Activated CD8-positive, alpha-beta memory T cell treated with anti-CD3 and anti-CD28 coated beads, Interleukin-2, amount 10 ng/mL, durations not matched to agents 7 days and 5 days (primary cell): Measurements from ENCODE around the gene TMEM30A. TPM values are rescaled to one million over a fixed set of nuclear protein-coding genes. Genes with fewer than 3 reads are reported as not detected.

ENCODE experiments used
- ATAC-seq: fragments of 150-1000 bp; cut with Tn5 transposase; one replicate; pipeline ENCODE4 v1.10.0; 2021; ENCODE audit warnings: moderate library complexity
- CTCF ChIA-PET: fragments of 350-600 bp; sonication (Branson Sonifier 250); formaldehyde crosslinking; loops from one replicate; lab custom pipeline; 2021; ENCODE audit warnings: antibody characterized with exemption; lab: Charles Lee
- DNase-seq: peaks from one replicate; pipeline ENCODE4 v3.0.0-alpha.2; 2020
- H3K27ac Mint-ChIP-seq: one replicate; pipeline ENCODE4 v1.8.0; 2021; ENCODE audit warnings: mild to moderate bottlenecking, mixed read lengths
- H3K27me3 Mint-ChIP-seq: one replicate; pipeline ENCODE4 v1.8.0; 2021; ENCODE audit warnings: mixed read lengths
- H3K36me3 Mint-ChIP-seq: one replicate; pipeline ENCODE4 v1.8.0; 2021; ENCODE audit warnings: mild to moderate bottlenecking, mixed read lengths
- H3K4me1 Mint-ChIP-seq: one replicate; pipeline ENCODE4 v1.8.0; 2021; ENCODE audit warnings: mixed read lengths
- H3K4me3 Mint-ChIP-seq: one replicate; pipeline ENCODE4 v1.8.0; 2021; ENCODE audit warnings: mild to moderate bottlenecking, moderate library complexity, mixed read lengths
- H3K9me3 Mint-ChIP-seq: one replicate; pipeline ENCODE4 v1.8.0; 2022; ENCODE audit warnings: low read depth, mixed read lengths
- total RNA-seq, 2 experiments: library from RNA; stranded (reverse); gene quantifications; one replicate each; pipeline ENCODE4 v1.2.3, GENCODE V29; 2021

The TMEM30A gene
- total RNA-seq, 2 experiments from 2014 or later: 39.9 to 54.4 TPM

GRCh38 chr6:75305573-75305972 is 21.0 kb upstream of the TMEM30A start:
- Mint-ChIP-seq H3K27ac (no peak overlapping the region), H3K27me3 (peaks cover 13% of the 10 kb centered on the region), H3K36me3 (peaks cover 1% of the 10 kb centered on the region), H3K9me3 (no peaks in the 10 kb centered on the region), H3K4me3 (no peak overlapping the region), H3K4me1 (peaks cover 3% of the 10 kb centered on the region)
- CTCF ChIA-PET: interaction anchor here (0.9 to 1.1 kb wide), 3 partner anchors 8 to 39 kb away, joined by 3 read pairs; no protein-coding TSS in a partner anchor
- ATAC-seq (no peak), DNase-seq (no peak)

GRCh38 chr6:75302280-75302679 is 17.7 kb upstream of the TMEM30A start:
- CTCF ChIA-PET: interaction anchor here (0.7 kb wide), 1 partner anchor 23 kb away, joined by 4 read pairs; no protein-coding TSS in a partner anchor
- peaks cover 1% of the 10 kb centered on the region for H3K36me3 Mint-ChIP-seq
- ATAC-seq (no peak), DNase-seq (no peak)
- H3K4me1 Mint-ChIP-seq: peaks cover 3% of the 10 kb centered on the region
- no peak overlapping the region for H3K27ac Mint-ChIP-seq
- peaks cover 11% of the 10 kb centered on the region for H3K27me3 Mint-ChIP-seq
- H3K4me3 Mint-ChIP-seq: no peak overlapping the region
- no peaks in the 10 kb centered on the region for H3K9me3 Mint-ChIP-seq

- Mint-ChIP-seq H3K36me3 (peaks cover 1% of the 10 kb centered on the region), H3K4me1 (peaks cover 3% of the 10 kb centered on the region), H3K4me3 (no peak overlapping the region), H3K27ac (no peak overlapping the region), H3K27me3 (peaks cover 10% of the 10 kb centered on the region), H3K9me3 (no peaks in the 10 kb centered on the region)
- CTCF ChIA-PET: interaction anchor here (1.5 to 1.9 kb wide), 2 partner anchors 13 to 34 kb away, joined by 4 to 6 read pairs; no protein-coding TSS in a partner anchor
- DNase-seq: no peak
- no peak for ATAC-seq
Measured at GRCh38 chr6:75301537-75301936, 16.9 kb upstream of the TMEM30A start.

GRCh38 chr6:75301088-75301487 is 16.5 kb upstream of the TMEM30A start:
- H3K4me3 Mint-ChIP-seq: no peak overlapping the region
- no peaks in the 10 kb centered on the region for H3K9me3 Mint-ChIP-seq
- ATAC-seq (no peak), DNase-seq (no peak)
- peaks cover 6% of the 10 kb centered on the region for H3K27me3 Mint-ChIP-seq
- H3K36me3 Mint-ChIP-seq: peaks cover under 1% of the 10 kb centered on the region
- H3K4me1 Mint-ChIP-seq: peaks cover under 1% of the 10 kb centered on the region
- CTCF ChIA-PET: interaction anchor here (1.5 to 1.9 kb wide), 2 partner anchors 14 to 34 kb away, joined by 4 to 6 read pairs; no protein-coding TSS in a partner anchor
- H3K27ac Mint-ChIP-seq: no peak overlapping the region

GRCh38 chr6:75300531-75300855 is 15.9 kb upstream of the TMEM30A start:
- DNase-seq (no peak), ATAC-seq (no peak)
- Mint-ChIP-seq H3K4me3 (no peak overlapping the region), H3K27me3 (peaks cover 2% of the 10 kb centered on the region), H3K9me3 (no peaks in the 10 kb centered on the region), H3K36me3 (no peaks in the 10 kb centered on the region), H3K4me1 (no peaks in the 10 kb centered on the region), H3K27ac (no peak overlapping the region)
- CTCF ChIA-PET: interaction anchor here (1.4 to 1.9 kb wide), 3 partner anchors 14 to 33 kb away, joined by 4 to 6 read pairs (median 5); no protein-coding TSS in a partner anchor

- CTCF ChIA-PET: interaction anchor here (1.4 to 1.9 kb wide), 3 partner anchors 15 to 33 kb away, joined by 4 to 6 read pairs (median 5); no protein-coding TSS in a partner anchor
- no peaks in the 10 kb centered on the region for H3K4me1 Mint-ChIP-seq
- no peak overlapping the region for H3K27ac Mint-ChIP-seq
- ATAC-seq (no peak), DNase-seq (no peak)
- H3K36me3 Mint-ChIP-seq: no peaks in the 10 kb centered on the region
- no peaks in the 10 kb centered on the region for H3K9me3 Mint-ChIP-seq
- no peak overlapping the region for H3K4me3 Mint-ChIP-seq
- peaks cover 2% of the 10 kb centered on the region for H3K27me3 Mint-ChIP-seq
Measured at GRCh38 chr6:75299801-75300530, 15.4 kb upstream of the TMEM30A start.

- H3K4me1 Mint-ChIP-seq: peaks cover 4% of the 10 kb centered on the region
- CTCF ChIA-PET: interaction anchor here (0.7 to 4.7 kb wide), 17 partner anchors 8 to 232 kb away, joined by 3 to 19 read pairs (median 3); partner anchors contain the start of gene TMEM30A
- H3K9me3 Mint-ChIP-seq: no peaks in the 10 kb centered on the region
- DNase-seq (no peak), ATAC-seq (peak; percentile 57)
- no peaks in the 10 kb centered on the region for H3K27me3 Mint-ChIP-seq
- H3K4me3 Mint-ChIP-seq: no peak overlapping the region
- H3K27ac Mint-ChIP-seq: no peak overlapping the region
- H3K36me3 Mint-ChIP-seq: no peaks in the 10 kb centered on the region
Measured at GRCh38 chr6:75296811-75297779, 12.5 kb upstream of the TMEM30A start.

- CTCF ChIA-PET: no interaction called here
- Mint-ChIP-seq H3K4me3 (no peak overlapping the region), H3K27ac (no peak overlapping the region), H3K36me3 (peaks cover 8% of the 10 kb centered on the region), H3K9me3 (no peaks in the 10 kb centered on the region), H3K4me1 (peaks cover 17% of the 10 kb centered on the region), H3K27me3 (no peaks in the 10 kb centered on the region)
- no peak for ATAC-seq
- no peak for DNase-seq
Measured at GRCh38 chr6:75292555-75292954, 8.0 kb upstream of the TMEM30A start.

- no peak for DNase-seq
- no peak overlapping the region for H3K27ac Mint-ChIP-seq
- H3K9me3 Mint-ChIP-seq: no peaks in the 10 kb centered on the region
- H3K4me1 Mint-ChIP-seq: peaks cover 26% of the 10 kb centered on the region
- ATAC-seq: no peak
- peaks cover 8% of the 10 kb centered on the region for H3K36me3 Mint-ChIP-seq
- no peak overlapping the region for H3K4me3 Mint-ChIP-seq
- CTCF ChIA-PET: no interaction called here
- no peaks in the 10 kb centered on the region for H3K27me3 Mint-ChIP-seq
Measured at GRCh38 chr6:75291744-75292143, 7.2 kb upstream of the TMEM30A start.

- Mint-ChIP-seq H3K27ac (no peak overlapping the region), H3K9me3 (no peaks in the 10 kb centered on the region), H3K4me3 (no peak overlapping the region), H3K4me1 (peaks cover 30% of the 10 kb centered on the region), H3K27me3 (no peaks in the 10 kb centered on the region), H3K36me3 (peaks cover 8% of the 10 kb centered on the region)
- CTCF ChIA-PET: no interaction called here
- DNase-seq (no peak), ATAC-seq (no peak)
Measured at GRCh38 chr6:75291331-75291730, 6.7 kb upstream of the TMEM30A start.

- DNase-seq (no peak), ATAC-seq (no peak)
- CTCF ChIA-PET: no interaction called here
- Mint-ChIP-seq H3K4me3 (no peak overlapping the region), H3K9me3 (no peaks in the 10 kb centered on the region), H3K27me3 (no peaks in the 10 kb centered on the region), H3K27ac (no peak overlapping the region), H3K36me3 (peaks cover 8% of the 10 kb centered on the region), H3K4me1 (peaks cover 32% of the 10 kb centered on the region)
Measured at GRCh38 chr6:75290136-75290945, 5.7 kb upstream of the TMEM30A start.

- DNase-seq: no peak
- no peak for ATAC-seq
- Mint-ChIP-seq H3K4me3 (no peak overlapping the region), H3K27ac (peak overlapping the region; percentile 51), H3K4me1 (peaks cover 32% of the 10 kb centered on the region), H3K9me3 (no peaks in the 10 kb centered on the region), H3K27me3 (no peaks in the 10 kb centered on the region), H3K36me3 (peaks cover 8% of the 10 kb centered on the region)
- CTCF ChIA-PET: interaction anchor here (1.2 kb wide), 1 partner anchor 10 kb away, joined by 3 read pairs; no protein-coding TSS in a partner anchor
Measured at GRCh38 chr6:75288023-75288422, 3.4 kb upstream of the TMEM30A start.
